Measurements from ENCODE around the gene CCL21.
A peak's percentile ranks its signal among the peaks of the same experiment; 100 is the strongest.

The CCL21 gene

GRCh38 chr9:34707130-34707529, 2.8 kb downstream of the CCL21 start:
- no peak for ATAC-seq

- peak; percentile 75 to 78 for ATAC-seq
These were observed 7.9 kb downstream of the CCL21 start for GRCh38 chr9:34701769-34702736.

GRCh38 chr9:34701023-34701768, 8.7 kb downstream of the CCL21 start:
- peak; percentile 80 to 87 for ATAC-seq

GRCh38 chr9:34694811-34695210, 15.1 kb downstream of the CCL21 start:
- ATAC-seq: no peak

GRCh38 chr9:34693560-34693959, 16.4 kb downstream of the CCL21 start:
- no peak for ATAC-seq

GRCh38 chr9:34691936-34692315, 18.0 kb downstream of the CCL21 start:
- no peak for ATAC-seq

GRCh38 chr9:34690983-34691935, 18.7 kb downstream of the CCL21 start, which contains the start of gene CCL19:
TSS of gene CCL19 (minus strand) at chr9:34691276. CDS start at chr9:34691139, 137 bp downstream.
- no peak for ATAC-seq

- ATAC-seq: no peak
These were observed 20.4 kb downstream of the CCL21 start for GRCh38 chr9:34689512-34689911.

- no peak for ATAC-seq
These were observed 20.8 kb downstream of the CCL21 start for GRCh38 chr9:34689116-34689470.

GRCh38 chr9:34688329-34689115, 21.4 kb downstream of the CCL21 start:
- ATAC-seq: no peak

- ATAC-seq: no peak
These were observed 22.5 kb downstream of the CCL21 start for GRCh38 chr9:34687276-34688030.

- ATAC-seq: no peak
These were observed 23.2 kb downstream of the CCL21 start for GRCh38 chr9:34686732-34687131.

GRCh38 chr9:34686231-34686630, 23.7 kb downstream of the CCL21 start:
- ATAC-seq: no peak

GRCh38 chr9:34685591-34685990, 24.3 kb downstream of the CCL21 start:
- no peak for ATAC-seq

- ATAC-seq: no peak
These were observed 25.1 kb downstream of the CCL21 start for GRCh38 chr9:34684816-34685215.

GRCh38 chr9:34684145-34684544, 25.8 kb downstream of the CCL21 start:
- ATAC-seq: peak; percentile 99

- no peak for ATAC-seq
These were observed 34.1 kb downstream of the CCL21 start for GRCh38 chr9:34675869-34676268.

GRCh38 chr9:34675048-34675714, 34.8 kb downstream of the CCL21 start:
- peak; percentile 59 to 63 for ATAC-seq

- ATAC-seq: no peak
These were observed 35.5 kb downstream of the CCL21 start for GRCh38 chr9:34674440-34674839.

- no peak for ATAC-seq
These were observed 38.6 kb downstream of the CCL21 start for GRCh38 chr9:34671307-34671706.
